Subcutaneous abdominal adipose tissue (tissue), 5 donors: ENCODE results near the gene CUL3.
"Not testable (repeated sequence)": the region's sequence is repeated elsewhere in the genome, so short reads cannot be mapped to it uniquely, and the experiment has no call there.

ENCODE experiments used
- H3K27ac ChIP-seq: one replicate; pipeline ENCODE4 v1.7.0; 2013; ENCODE audit warnings: low read depth, mild to moderate bottlenecking, inconsistent platforms, low read length, moderate library complexity
- H3K27me3 ChIP-seq, 5 donors: one replicate each; pipeline ENCODE4 v1.7.0; 2013; ENCODE audit warnings: low read length in 5 of 5, inconsistent platforms in 1 of 5; ENCODE audit not compliant: control insufficient read depth in 5 of 5, insufficient read depth in 4 of 5
- H3K36me3 ChIP-seq, 5 donors: one replicate each; pipeline ENCODE4 v1.7.0; 2013; ENCODE audit warnings: low read length in 5 of 5; ENCODE audit not compliant: control insufficient read depth in 5 of 5, insufficient read depth in 5 of 5
- H3K4me1 ChIP-seq, 5 donors: one replicate each; pipeline ENCODE4 v1.7.0; 2013; ENCODE audit warnings: low read length in 5 of 5, mild to moderate bottlenecking in 3 of 5, moderate library complexity in 1 of 5; ENCODE audit not compliant: control insufficient read depth in 5 of 5, insufficient read depth in 5 of 5
- H3K4me3 ChIP-seq, 5 donors: one replicate each; pipeline ENCODE4 v1.7.0; 2013; ENCODE audit warnings: low read length in 5 of 5, low read depth in 1 of 5
- H3K9ac ChIP-seq, 5 donors: one replicate each; pipeline ENCODE4 v1.7.0; 2013; ENCODE audit warnings: low read length in 5 of 5, mild to moderate bottlenecking in 4 of 5, moderate library complexity in 3 of 5
- H3K9me3 ChIP-seq, 5 donors: one replicate each; pipeline ENCODE4 v1.7.0; 2013; ENCODE audit warnings: low read length in 5 of 5; ENCODE audit not compliant: control insufficient read depth in 5 of 5
- donor health status: healthy.
- donor health status: healthy.
- donor health status: healthy.
- donor health status: healthy.
- donor health status: healthy.

CUL3 gene

GRCh38 chr2:224492531-224492930, 92.6 kb downstream of the CUL3 start:
- Histone ChIP-seq H3K27ac (no peak overlapping the region), H3K36me3 (peaks cover 21 to 28% (median 24%) of the 10 kb centered on the region in 5 donors), H3K9ac (no peak overlapping the region), H3K4me1 (peaks cover 0 to 2% (median 0%) of the 10 kb centered on the region in 5 donors), H3K4me3 (no peak overlapping the region), H3K9me3 (peaks cover 0 to 4% (median 0%) of the 10 kb centered on the region in 5 donors), H3K27me3 (no peaks in the 10 kb centered on the region)

- not testable (repeated sequence) for H3K9ac ChIP-seq, H3K27ac ChIP-seq, H3K4me3 ChIP-seq, H3K9me3 ChIP-seq, H3K4me1 ChIP-seq, H3K27me3 ChIP-seq
- H3K36me3 ChIP-seq = peaks cover 9 to 25% (median 14%) of the 10 kb centered on the region in 5 donors
Observed at GRCh38 chr2:224487940-224488339, 97.2 kb downstream of the CUL3 start.

- H3K9ac ChIP-seq, H3K9me3 ChIP-seq, H3K27ac ChIP-seq, H3K4me1 ChIP-seq, H3K27me3 ChIP-seq, H3K4me3 ChIP-seq: not testable (repeated sequence)
- peaks cover 7 to 23% (median 12%) of the 10 kb centered on the region in 5 donors for H3K36me3 ChIP-seq
Observed at GRCh38 chr2:224485081-224486014, 99.8 kb downstream of the CUL3 start.

GRCh38 chr2:224479826-224480225, 105.3 kb downstream of the CUL3 start:
- H3K27ac ChIP-seq = no peak overlapping the region

GRCh38 chr2:224472827-224473226, 112.3 kb downstream of the CUL3 start:
- Histone ChIP-seq H3K4me3 (no peak overlapping the region), H3K36me3 (peaks cover 28 to 47% (median 41%) of the 10 kb centered on the region in 5 donors), H3K9ac (no peak overlapping the region), H3K27me3 (no peaks in the 10 kb centered on the region), H3K4me1 (no peaks in the 10 kb centered on the region), H3K9me3 (no peaks in the 10 kb centered on the region), H3K27ac (no peak overlapping the region)

More at GRCh38 chr2:224479826-224480225, 105.3 kb downstream of the CUL3 start:
- Histone ChIP-seq H3K36me3 (peaks cover 31 to 46% (median 35%) of the 10 kb centered on the region in 5 donors), H3K27me3 (no peaks in the 10 kb centered on the region), H3K9ac (no peak overlapping the region), H3K4me3 (no peak overlapping the region), H3K4me1 (no peaks in the 10 kb centered on the region), H3K9me3 (no peaks in the 10 kb centered on the region)

GRCh38 chr2:224472137-224472536, 113.0 kb downstream of the CUL3 start:
- Histone ChIP-seq H3K9me3 (no peaks in the 10 kb centered on the region), H3K36me3 (peaks cover 21 to 41% (median 34%) of the 10 kb centered on the region in 5 donors), H3K27ac (no peak overlapping the region), H3K9ac (no peak overlapping the region), H3K27me3 (no peaks in the 10 kb centered on the region), H3K4me3 (no peak overlapping the region), H3K4me1 (no peaks in the 10 kb centered on the region)

GRCh38 chr2:224469374-224469964, 115.7 kb downstream of the CUL3 start:
- H3K9me3 ChIP-seq = no peaks in the 10 kb centered on the region
- H3K27ac ChIP-seq = no peak overlapping the region
- no peaks in the 10 kb centered on the region for H3K4me1 ChIP-seq
- no peak overlapping the region for H3K9ac ChIP-seq
- H3K27me3 ChIP-seq = no peaks in the 10 kb centered on the region
- H3K4me3 ChIP-seq = no peak overlapping the region
- peaks cover 7 to 22% (median 12%) of the 10 kb centered on the region in 5 donors for H3K36me3 ChIP-seq

GRCh38 chr2:224466304-224466895, 118.8 kb downstream of the CUL3 start:
- Histone ChIP-seq H3K27ac (no peak overlapping the region), H3K4me3 (no peak overlapping the region), H3K27me3 (no peaks in the 10 kb centered on the region)

GRCh38 chr2:224461391-224461790, 123.8 kb downstream of the CUL3 start:
- Histone ChIP-seq H3K9ac (no peak overlapping the region), H3K27ac (no peak overlapping the region), H3K27me3 (no peaks in the 10 kb centered on the region), H3K4me3 (no peak overlapping the region), H3K4me1 (peaks cover 0 to 2% (median 0%) of the 10 kb centered on the region in 5 donors), H3K9me3 (peaks cover 0 to 2% (median 0%) of the 10 kb centered on the region in 5 donors), H3K36me3 (no peaks in the 10 kb centered on the region)

More at GRCh38 chr2:224466304-224466895, 118.8 kb downstream of the CUL3 start:
- no peaks in the 10 kb centered on the region for H3K4me1 ChIP-seq
- H3K36me3 ChIP-seq = no peaks in the 10 kb centered on the region
- H3K9me3 ChIP-seq = peaks cover 0 to 2% (median 0%) of the 10 kb centered on the region in 5 donors
- H3K9ac ChIP-seq = no peak overlapping the region
